Stomach (tissue), 4 donors: Measurements from ENCODE around the gene PPDPF.

Experiments
- EP300 ChIP-seq: sonication (generic); formaldehyde crosslinking; IDR thresholded peaks from one replicate; pipeline ENCODE4 v1.6.1; 2017; ENCODE audit warnings: antibody characterized with exemption
- POLR2AphosphoS5 ChIP-seq, 3 donors: sonication (generic); formaldehyde crosslinking; IDR thresholded peaks; one replicate each; pipeline ENCODE4 v1.6.1; 2016; ENCODE audit warnings: antibody characterized with exemption in 3 of 3
- TF ChIP-seq, protein P1 (sequence below), 7 experiments: fragments of 450-650 bp in 4 of 7; fragments of 200-600 bp in 3 of 7; sonication (generic) in 3 of 7; IDR thresholded peaks; one replicate each; pipeline ENCODE4 v1.5.1; 2016 to 2019; ENCODE audit warnings: antibody characterized with exemption in 7 of 7, control low read depth in 2 of 7, mild to moderate bottlenecking in 1 of 7

DNA sequence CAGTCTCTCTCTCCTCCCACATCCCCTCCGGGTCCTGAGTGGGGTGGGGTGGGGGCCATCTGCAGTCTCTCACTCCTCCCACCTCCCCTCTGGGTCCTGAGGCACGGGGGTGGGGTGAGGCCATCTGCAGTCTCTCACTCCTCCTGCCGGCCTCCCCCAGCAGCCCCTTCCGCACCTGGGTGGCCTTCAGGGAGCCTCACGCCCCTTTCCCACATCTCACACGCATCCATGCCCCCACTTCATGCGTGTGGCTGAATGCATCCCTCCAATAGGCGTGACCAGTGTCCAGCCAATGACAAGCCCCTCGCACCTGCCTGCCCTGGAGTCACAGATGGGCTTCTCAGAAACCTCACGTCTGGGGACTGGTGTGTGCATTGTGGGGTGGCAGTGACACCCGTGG lies 28.0 kb downstream of the PPDPF start:
- TF ChIP-seq EP300 (no peak), POLR2AphosphoS5 (IDR thresholded peaks at IDR 0.05) (no peak)
- TF ChIP-seq, protein P1, sequence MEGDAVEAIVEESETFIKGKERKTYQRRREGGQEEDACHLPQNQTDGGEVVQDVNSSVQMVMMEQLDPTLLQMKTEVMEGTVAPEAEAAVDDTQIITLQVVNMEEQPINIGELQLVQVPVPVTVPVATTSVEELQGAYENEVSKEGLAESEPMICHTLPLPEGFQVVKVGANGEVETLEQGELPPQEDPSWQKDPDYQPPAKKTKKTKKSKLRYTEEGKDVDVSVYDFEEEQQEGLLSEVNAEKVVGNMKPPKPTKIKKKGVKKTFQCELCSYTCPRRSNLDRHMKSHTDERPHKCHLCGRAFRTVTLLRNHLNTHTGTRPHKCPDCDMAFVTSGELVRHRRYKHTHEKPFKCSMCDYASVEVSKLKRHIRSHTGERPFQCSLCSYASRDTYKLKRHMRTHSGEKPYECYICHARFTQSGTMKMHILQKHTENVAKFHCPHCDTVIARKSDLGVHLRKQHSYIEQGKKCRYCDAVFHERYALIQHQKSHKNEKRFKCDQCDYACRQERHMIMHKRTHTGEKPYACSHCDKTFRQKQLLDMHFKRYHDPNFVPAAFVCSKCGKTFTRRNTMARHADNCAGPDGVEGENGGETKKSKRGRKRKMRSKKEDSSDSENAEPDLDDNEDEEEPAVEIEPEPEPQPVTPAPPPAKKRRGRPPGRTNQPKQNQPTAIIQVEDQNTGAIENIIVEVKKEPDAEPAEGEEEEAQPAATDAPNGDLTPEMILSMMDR (IDR thresholded peaks at IDR 0.05): no peak
